AG10803 (cell line): Measurements from ENCODE around the gene ZNF75A.
A peak's percentile ranks its signal among the peaks of the same experiment; 100 is the strongest.

Experiments
- DNase-seq: peaks from one replicate; pipeline ENCODE4 v3.0.0; 2010; ENCODE audit warnings: low read depth
- H3K4me3 ChIP-seq: 2 replicates; pipeline ENCODE4 v1.5.1; 2011; ENCODE audit warnings: mild to moderate bottlenecking, low read length, control low read depth
- CTCF ChIP-seq: conservative IDR thresholded peaks from 2 replicates; pipeline ENCODE4 v1.5.1; 2011; ENCODE audit warnings: mild to moderate bottlenecking, low read length, control low read depth, inconsistent platforms

ZNF75A gene

GRCh38 chr16:3282103-3282729, 23.1 kb upstream of the ZNF75A start:
- peak overlapping the region; percentile 97 for H3K4me3 ChIP-seq
- no peak for DNase-seq
- TF ChIP-seq CTCF, result no peak

- peak; percentile 98 for DNase-seq
- peak within 1 kb of the TSS; percentile 97 for H3K4me3 ChIP-seq
- no peak for TF ChIP-seq CTCF
Measured at GRCh38 chr16:3282730-3283542, 22.4 kb upstream of the ZNF75A start, which contains the start of gene ZNF263. ZNF263 (plus strand) TSS chr16:3283491; CDS start chr16:3283819, 328 bp downstream.

- TF ChIP-seq CTCF, result no peak
- H3K4me3 ChIP-seq, result peak overlapping the region; percentile 97
- DNase-seq, result no peak
Measured at GRCh38 chr16:3283543-3284447, 21.5 kb upstream of the ZNF75A start.

- H3K4me3 ChIP-seq, result peak overlapping the region; percentile 97
- TF ChIP-seq CTCF, result no peak
- no peak for DNase-seq
Measured at GRCh38 chr16:3285131-3285530, 20.2 kb upstream of the ZNF75A start.

- DNase-seq, result no peak
- TF ChIP-seq CTCF, result no peak
- no peak overlapping the region for H3K4me3 ChIP-seq
Measured at GRCh38 chr16:3289998-3290673, 15.2 kb upstream of the ZNF75A start.

GRCh38 chr16:3292604-3293003, 12.7 kb upstream of the ZNF75A start:
- peak; percentile 67 for DNase-seq
- H3K4me3 ChIP-seq, result no peak overlapping the region
- TF ChIP-seq CTCF, result no peak
